HG03460 (cell line): Measurements from ENCODE around the gene SLC38A4.
"Not testable (repeated sequence)": the region's sequence is repeated elsewhere in the genome, so short reads cannot be mapped to it uniquely, and the experiment has no call there.

Experiments used
- ATAC-seq: cut with Tn5 transposase; IDR thresholded peaks from one replicate; pipeline ENCODE4 v1.9.1; 2021; ENCODE audit not compliant: unreplicated experiment

The SLC38A4 gene

DNA sequence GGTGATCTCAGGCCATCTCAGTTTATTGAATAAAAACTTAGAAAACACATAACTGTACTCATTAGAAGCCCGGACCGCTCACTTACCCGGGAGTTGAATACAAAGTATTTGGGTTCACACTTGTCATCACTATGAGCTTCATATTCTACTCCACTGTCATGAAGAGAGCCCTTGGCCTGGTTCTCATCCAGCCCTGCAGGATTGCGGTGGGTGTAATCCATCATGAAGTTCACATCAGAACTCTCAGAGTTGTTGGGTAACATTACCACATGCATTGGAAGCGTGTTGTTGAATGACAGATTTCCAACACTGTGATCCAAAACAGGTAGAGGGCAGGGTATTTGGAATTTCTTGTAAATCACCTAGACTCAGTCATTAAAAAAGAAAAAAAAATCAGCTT lies 47.4 kb downstream of the SLC38A4 start:
- ATAC-seq = no peak

DNA sequence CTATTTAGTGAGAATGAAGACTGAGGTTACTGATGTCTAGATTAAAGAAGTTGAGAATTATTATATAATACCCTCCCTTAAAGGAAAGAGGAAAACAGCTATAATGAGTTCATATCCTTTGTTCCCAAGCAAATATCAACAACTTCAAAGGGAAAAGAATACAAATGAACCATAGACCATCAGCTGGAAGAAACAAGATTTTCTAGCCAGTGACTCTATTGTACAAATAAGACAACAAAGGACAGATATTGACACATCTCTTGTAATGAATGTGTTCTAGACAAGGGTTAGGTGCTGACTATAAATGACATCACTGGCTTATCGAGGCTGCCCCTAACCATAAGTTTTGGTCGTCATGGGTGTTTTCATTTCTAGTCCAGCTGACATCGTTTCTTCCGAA lies 48.2 kb downstream of the SLC38A4 start:
- ATAC-seq = no peak

DNA sequence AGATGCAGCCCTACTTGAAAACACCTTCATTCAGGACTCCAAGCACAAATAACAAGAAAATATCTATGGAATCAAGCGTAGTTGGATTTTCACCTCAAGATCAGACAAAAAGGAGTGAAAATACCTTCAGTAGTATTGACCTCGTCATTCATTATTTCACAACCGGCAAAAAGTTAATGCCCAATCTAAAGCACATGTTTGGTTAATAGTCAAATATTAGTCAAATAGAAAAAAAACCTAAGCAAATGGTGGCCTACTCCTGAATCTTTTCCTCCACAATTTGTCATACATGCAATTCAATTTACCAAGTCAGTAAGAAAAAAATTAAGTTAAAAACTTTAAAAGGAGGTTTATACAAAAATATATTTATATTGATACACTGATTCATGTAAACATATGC lies 50.0 kb downstream of the SLC38A4 start:
- ATAC-seq = no peak

DNA sequence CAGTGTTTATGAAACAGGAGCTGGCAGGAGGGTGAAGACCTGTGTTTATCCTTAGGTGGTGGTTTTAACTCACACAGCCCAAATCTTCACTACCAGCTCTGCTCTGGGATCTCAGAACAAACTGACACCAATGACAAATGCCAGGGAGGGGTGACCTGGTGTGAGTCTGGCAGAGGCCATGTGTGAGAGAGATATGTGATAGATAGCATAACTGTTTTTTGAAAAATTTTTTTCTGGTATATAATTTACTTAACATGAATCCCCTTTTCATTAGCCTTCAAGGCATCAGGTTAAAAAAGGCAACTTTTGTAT lies 51.5 kb downstream of the SLC38A4 start:
- no peak for ATAC-seq

DNA sequence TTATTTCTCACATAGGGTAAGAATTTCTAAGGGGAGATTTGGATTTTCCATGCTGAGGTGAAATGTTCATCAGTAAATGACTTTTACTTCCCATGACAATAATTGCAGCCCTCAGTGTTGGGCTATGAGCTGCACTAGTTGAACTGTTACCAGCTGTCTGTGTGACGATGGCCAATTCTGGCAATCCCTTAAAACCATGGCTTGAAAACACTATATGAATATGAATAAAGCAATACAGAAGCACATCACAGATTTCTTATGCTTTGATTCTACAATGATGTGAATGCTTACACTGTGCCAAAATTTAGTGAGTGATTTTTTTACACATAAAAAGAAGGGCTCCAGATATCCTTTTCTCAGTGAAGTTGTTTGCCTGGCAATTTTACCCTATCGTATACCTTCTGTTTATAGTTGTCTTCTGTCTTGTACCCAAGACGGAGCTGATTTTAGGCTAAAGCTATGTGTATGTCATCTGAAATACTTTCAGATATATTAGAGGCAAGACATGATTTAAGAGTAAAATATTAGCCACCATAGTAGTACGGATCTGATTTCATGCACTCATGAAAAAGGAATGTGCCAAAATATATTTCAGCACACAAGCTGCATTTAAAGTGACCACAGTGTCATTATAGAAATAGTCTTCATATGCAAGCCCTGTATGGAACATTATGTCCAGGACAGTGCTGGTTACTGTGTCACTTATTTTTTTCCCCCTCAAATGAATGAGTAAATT lies 52.0 kb downstream of the SLC38A4 start:
- ATAC-seq = no peak

DNA sequence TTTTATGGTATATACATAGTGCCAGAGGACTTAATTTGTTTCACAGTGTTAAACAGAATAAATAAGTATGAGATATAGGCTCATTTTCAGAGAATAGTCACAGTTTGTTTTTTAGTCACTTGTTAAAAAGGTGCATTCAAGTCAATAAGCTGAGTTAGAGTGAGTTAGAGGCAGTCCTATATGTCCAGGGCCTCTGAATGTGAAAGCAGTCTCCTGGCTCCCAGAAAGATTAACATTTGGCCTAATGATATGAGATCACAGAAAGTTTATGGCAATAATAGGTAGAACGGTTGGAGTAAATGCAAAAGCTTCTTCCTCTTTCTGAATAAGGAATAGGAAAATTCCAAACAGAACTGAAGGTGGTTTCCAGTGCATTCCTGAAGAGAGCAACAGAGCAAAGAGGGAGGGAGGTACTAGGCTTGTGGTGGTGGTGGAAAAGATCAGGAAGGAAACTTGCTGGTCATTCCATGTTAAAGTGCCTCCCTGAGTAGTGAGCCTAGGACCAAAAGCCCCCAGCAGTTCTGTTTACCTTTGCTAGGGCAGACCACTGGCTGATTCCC lies 54.4 kb downstream of the SLC38A4 start:
- ATAC-seq = no peak

DNA sequence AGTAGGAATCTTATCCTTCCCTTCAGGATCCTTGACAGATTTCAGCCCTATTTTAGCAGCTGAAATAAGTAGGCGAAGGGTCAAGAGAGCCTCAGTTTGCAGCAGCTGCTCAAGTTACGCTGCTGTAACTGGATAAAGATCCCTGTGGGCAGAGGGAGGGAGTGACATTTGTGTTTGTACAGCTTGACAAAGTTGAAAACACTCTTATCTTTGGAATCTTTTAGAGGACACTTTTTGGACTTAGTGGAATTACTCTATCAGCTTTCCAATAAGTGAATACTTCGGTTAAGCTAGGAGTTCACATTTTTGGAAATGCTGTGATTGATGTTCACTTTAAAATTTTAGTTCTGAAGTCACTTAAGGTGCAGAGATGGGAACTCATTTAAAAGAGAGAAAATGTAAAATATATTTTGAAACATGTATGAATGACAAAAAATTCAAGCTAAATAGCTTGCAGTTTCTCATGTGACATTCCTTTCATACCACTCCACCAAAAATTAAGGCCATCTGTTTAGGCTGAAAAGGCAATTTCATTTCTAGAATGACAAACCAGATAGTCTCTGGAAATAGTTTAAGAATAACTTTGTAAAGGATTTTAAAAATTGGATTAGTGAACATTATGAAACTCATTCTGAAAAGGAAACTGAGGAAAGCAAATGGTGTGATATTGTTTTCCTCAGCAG lies 55.2 kb downstream of the SLC38A4 start:
- no peak for ATAC-seq

DNA sequence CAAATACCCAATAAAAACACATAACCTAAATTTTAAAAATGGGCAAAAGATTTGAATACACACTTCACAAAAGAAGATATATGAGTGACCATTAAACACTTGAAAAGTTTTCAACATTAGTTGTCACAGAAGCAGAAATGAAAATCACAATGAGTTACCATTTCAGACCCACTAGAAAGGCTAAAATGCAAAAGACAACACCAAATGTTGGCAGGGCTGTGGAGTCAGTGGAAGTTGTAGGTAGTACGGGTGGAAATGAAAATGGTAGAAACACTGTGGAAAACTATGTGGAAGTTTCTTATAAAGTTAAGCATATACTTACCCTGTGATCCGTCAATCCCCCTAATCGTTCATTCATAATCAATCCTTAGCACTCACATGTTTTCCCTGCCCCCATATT lies 61.8 kb downstream of the SLC38A4 start:
- no peak for ATAC-seq

DNA sequence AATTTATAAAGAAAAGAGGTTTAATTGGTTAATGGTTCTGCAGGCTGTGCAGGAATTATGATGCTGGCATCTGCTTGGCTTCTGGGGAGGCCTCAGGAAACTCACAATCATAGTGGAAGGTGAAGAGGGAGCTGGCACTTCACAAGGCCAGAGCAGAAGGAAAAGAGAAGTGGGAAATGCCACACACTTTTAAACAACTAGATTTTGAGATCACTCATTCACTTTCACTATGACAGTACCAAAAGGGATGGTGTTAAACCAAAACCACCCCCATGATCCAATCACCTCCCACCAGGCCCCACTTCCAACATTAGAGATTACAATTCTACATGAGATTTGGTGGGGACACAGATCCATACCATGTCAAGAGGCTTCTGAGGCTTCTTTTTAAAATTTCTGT lies 62.6 kb downstream of the SLC38A4 start:
- no peak for ATAC-seq

DNA sequence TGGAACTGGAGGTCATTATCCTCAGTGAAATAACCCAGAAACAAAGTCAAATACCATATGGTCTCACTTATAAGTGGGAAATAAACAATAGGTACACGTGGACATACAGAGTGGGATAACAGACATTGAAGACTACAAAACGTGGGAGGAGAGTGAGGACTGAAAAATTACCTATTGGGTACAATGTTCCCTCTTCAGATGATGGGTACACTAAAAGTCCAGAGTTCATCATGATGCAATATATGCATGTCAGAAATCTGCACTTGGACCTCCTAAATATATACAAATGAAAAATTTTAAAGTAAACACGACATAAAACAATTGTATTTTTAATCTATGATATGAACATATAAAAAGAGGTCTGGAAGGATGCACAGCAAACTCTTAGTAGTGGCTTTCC lies 71.2 kb downstream of the SLC38A4 start:
- no peak for ATAC-seq

DNA sequence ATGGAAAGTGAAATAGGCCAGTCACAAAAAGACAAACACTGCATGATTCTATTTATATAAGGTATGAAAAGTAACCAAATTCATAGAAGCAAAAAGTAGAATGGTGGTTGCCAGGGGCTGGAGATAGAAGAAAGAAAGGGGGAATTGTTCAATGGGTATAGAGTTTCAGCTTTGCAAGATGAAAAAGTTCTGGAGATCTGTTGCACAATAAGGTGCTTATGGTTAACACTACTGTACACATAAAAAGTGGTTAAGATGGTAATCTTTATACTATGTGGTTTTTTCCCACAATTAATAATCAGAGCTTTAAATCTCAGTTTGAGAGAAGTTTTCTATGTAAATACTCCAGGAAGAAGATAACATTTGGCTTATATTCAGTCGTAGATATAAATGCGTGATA lies 73.4 kb downstream of the SLC38A4 start:
- no peak for ATAC-seq

DNA sequence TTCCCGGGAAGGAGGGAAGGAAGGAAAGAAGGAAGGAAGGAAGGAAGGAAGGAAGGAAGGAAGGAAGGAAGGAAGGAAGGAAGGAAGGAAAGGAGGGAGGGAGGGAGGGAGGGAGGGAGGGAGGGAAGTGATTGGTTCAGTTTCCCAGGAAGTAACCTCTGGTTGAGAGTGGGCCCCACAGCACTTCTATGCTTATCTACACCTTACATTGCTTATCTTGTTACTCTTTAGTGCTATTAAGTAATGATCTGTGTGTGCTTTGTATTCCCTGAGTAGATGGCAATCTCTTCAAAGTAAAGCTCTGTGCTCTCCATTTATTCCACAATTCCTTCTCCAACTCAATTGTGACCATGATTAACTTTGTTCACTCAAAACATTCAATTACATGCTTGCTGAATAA lies 74.6 kb downstream of the SLC38A4 start:
- ATAC-seq = no peak

DNA sequence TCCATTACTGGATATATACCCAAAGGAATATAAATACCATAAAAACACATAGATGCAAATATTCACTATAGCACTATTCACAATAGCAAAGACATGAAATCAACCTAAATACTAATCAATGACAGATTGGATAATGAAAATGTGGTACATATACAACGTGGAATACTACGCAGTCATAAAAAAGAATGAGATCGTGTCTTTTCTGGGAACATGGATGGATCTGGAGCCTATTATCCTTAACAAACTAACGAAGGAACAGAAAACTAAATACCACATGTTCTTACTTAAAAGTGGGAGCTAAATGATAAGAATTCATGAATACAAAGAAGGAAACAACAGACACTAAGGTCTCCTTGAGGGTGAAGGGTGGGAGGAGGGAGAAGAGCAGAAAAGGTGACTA lies 76.5 kb downstream of the SLC38A4 start:
- no peak for ATAC-seq

DNA sequence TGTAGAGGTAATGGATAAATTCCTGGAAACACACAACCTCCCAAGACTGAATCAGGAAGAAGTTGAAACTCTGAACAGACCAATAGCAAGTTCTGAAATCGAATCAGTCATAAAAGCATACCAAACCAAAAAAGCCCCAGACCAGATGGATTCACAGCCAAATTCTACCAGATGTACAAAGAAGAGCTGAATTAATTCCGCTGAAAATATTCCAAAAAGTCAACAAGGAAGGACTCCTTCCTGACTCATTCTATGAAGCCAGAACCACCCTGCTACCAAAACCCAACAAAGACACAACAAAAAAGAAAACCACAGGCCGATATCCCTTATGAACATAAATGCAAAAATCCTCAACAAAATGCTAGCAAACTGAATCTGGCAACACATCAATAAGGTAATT lies 81.5 kb downstream of the SLC38A4 start:
- ATAC-seq = no peak

DNA sequence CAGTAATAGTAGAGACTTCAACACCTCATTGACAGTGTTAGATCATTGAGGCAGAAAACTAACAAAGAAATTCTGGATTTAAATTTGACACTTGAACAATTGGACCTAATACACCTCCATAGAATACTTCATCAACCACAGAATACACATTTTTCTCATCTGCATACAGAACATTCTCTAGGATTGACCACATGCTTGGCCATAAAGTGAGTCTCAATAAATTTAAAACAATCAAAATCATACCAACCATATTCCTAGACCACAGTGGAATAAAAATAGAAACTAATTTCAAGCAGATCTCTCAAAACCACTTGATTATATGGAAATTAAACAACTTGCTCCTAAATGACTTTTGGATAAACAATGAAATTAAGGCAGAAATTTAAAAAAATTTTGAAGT lies 82.3 kb downstream of the SLC38A4 start:
- no peak for ATAC-seq

DNA sequence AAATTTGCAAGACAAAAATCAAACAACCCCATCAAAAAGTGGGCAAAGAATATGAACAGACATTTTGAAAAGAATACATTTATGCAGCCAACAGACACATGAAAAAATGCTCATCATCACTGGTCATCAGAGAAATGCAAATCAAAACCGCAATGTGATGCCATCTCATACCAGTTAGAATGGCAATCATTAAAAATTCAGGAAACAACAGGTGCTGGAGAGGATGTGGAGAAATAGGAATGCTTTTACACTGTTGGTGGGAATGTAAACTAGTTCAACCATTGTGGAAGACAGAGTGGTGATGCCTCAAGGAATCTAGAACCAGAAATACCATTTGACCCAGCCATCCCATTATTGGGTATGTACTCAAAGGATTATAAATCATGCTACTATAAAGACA lies 83.5 kb downstream of the SLC38A4 start:
- not testable (repeated sequence) for ATAC-seq

DNA sequence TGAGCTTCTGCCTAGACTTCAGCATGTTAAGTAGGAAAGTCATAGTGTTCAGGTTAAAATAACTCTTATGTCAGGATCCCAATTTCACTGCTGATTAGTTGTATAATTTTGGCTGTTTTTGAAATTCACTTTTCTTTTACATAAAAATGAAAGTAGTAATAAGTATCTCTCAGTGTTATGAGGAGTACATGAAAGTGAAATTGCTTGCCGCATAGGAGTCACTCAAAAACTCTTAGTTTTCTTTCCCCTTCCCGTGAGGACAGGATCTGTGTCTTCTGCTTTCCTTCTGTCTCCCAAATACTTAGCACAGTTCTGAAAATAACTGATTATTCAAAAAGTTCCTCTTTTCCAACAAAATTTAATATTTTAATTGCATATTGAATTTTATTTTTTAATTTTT lies 100.5 kb downstream of the SLC38A4 start:
- ATAC-seq = no peak

DNA sequence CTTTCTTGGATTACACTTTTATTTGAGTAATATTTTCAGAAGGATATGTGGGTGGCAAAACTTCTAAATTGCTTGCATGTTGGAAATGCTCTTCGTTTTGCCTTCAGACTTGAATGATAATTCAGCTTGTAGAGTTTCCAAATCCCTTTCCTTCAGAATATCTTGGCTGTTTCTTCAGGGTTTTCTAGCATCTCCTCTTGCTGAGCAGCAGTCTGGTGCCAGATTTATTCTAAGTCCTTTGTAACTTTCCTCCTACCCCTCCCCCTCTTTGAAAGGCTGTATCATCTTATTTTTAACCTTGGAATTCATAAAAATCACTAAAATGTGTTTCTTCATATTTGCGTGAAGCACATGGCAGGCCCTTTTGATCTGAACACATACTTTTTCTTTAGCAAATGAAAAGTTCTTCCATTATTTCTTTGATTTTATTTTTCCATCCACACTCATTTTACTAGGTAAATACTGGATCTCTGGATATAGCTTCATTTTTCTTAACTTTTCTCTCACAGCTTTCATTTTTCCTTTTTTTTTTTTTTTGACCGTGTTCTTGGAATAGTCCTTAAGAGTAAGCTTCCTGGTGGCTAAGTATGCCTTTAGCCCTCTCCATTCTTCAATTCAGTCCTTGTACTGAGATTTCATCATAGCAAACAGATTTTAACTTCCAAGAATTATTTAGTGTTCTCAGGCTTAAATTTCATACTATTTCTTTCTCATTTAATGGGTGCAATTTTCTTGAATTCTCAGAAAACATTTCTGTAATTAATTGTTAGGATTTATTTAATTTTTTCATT lies 102.0 kb downstream of the SLC38A4 start:
- no peak for ATAC-seq

DNA sequence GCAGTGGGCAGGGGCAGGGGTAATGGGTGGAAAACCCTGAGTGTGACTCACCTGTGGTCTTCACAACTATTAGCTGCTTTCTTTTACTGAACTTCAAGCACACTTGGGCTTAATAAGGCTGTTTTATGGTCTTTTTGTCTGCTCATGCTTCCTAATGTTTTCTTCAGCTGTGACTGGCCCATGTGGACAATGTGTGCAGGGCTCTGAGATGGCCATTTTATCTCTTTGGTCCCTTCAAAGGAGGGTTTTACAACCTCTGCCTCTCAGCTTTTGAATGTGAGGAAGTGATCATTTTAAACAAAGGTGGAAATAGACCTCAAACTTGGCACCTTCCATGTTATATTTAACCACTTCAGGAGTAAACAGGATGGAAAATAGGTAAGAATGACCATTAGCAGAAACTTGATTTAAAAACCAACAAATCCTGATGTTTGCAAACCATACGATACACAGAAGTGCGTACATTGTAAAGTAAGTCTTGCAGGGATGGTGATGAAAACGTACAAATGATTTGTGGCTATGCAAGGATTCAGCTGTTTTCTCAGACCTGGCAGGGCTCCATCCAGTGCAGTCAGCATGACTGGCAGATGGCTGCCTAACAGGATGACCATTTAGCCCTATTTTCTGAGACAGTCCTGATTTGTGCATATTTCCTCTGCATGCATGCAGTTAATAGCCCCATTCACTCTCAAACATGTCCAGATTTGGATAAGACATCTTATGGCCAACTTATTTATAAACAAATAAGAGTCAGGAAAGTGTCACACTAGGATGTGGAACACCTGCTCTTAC lies 103.2 kb downstream of the SLC38A4 start:
- ATAC-seq = no peak

DNA sequence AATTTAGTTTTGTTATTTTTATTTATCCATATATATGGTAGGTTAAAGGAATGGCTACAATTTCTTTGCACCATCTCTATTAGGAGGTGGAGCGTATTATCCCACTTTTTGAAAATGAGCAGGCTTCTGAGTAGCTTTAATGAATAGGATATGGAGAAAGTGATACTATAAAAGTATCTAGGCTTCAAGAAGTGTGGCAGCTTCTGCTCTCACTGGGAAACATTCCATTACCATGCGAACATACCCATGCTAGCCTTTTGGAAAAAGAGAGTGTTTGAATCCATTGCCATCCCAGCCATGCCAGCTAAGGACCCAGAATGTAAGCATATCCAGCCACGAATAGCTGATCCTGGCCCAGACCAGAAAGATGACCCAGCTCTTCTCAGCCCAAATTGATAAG lies 107.3 kb downstream of the SLC38A4 start:
- ATAC-seq = no peak

DNA sequence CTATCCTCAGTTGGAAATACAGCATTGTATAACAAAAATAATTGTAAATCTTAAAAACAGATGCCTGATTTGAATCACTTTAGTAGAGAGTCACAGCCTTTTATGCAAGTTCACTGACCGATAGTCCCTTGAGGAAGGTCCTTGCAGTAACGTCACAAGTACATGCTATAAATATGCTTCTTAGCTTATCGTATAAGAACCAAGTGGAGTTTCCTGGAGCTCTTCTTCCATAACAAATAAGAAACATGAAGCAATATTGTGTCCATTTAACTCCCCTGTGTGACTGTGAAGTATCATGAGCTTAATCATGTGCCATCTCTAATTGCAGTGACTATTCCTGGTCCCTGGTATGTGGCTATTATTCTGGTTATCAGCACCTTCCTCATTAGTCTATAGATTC lies 107.9 kb downstream of the SLC38A4 start:
- ATAC-seq = no peak
